Putamen (tissue), 1 donor: ENCODE measurements around the gene PYCR2.

Experiments
- DNase-seq: peaks from one replicate; pipeline ENCODE4 v3.0.0-alpha.2; 2016; ENCODE audit warnings: low spot score

The PYCR2 gene

GRCh38 chr1:225919906-225920305, 4.1 kb downstream of the PYCR2 start:
- peak; percentile 93 for DNase-seq

GRCh38 chr1:225918280-225918679, 5.8 kb downstream of the PYCR2 start:
- no peak for DNase-seq

- no peak for DNase-seq
Observed at GRCh38 chr1:225917536-225917935, 6.5 kb downstream of the PYCR2 start.

GRCh38 chr1:225917101-225917500, 6.9 kb downstream of the PYCR2 start:
- DNase-seq = no peak

GRCh38 chr1:225915538-225915991, 8.5 kb downstream of the PYCR2 start:
- no peak for DNase-seq

- no peak for DNase-seq
Observed at GRCh38 chr1:225914947-225915346, 9.1 kb downstream of the PYCR2 start.

GRCh38 chr1:225914391-225914790, 9.7 kb downstream of the PYCR2 start:
- no peak for DNase-seq

GRCh38 chr1:225911191-225912130, 12.6 kb downstream of the PYCR2 start:
- no peak for DNase-seq

- DNase-seq = no peak
Observed at GRCh38 chr1:225909477-225909876, 14.6 kb downstream of the PYCR2 start.

- no peak for DNase-seq
Observed at GRCh38 chr1:225908773-225909172, 15.3 kb downstream of the PYCR2 start.

GRCh38 chr1:225908013-225908640, 15.9 kb downstream of the PYCR2 start:
- DNase-seq = no peak

GRCh38 chr1:225907341-225907740, 16.7 kb downstream of the PYCR2 start:
- no peak for DNase-seq

GRCh38 chr1:225906467-225906866, 17.6 kb downstream of the PYCR2 start:
- DNase-seq = no peak

GRCh38 chr1:225903623-225904022, 20.4 kb downstream of the PYCR2 start:
- no peak for DNase-seq

- no peak for DNase-seq
Observed at GRCh38 chr1:225899044-225899925, 24.8 kb downstream of the PYCR2 start.

GRCh38 chr1:225897595-225898514, 26.2 kb downstream of the PYCR2 start:
- no peak for DNase-seq

- DNase-seq = no peak
Observed at GRCh38 chr1:225896937-225897549, 27.0 kb downstream of the PYCR2 start.

GRCh38 chr1:225896494-225896893, 27.6 kb downstream of the PYCR2 start:
- no peak for DNase-seq

- no peak for DNase-seq
Observed at GRCh38 chr1:225892307-225892706, 31.7 kb downstream of the PYCR2 start.

- DNase-seq = no peak
Observed at GRCh38 chr1:225891229-225891972, 32.6 kb downstream of the PYCR2 start.
